WTC11 (cell line): ENCODE measurements around the gene C10orf71.

Source experiments
- CTCF ChIP-seq: fragments of 200-600 bp; IDR thresholded peaks from 2 replicates; pipeline ENCODE4 v1.8.0; 2022; ENCODE audit warnings: antibody characterized with exemption
- ESRRA ChIP-seq: sonication (generic); formaldehyde crosslinking; IDR thresholded peaks from 2 replicates; pipeline ENCODE4 v1.8.1; 2022; ENCODE audit warnings: mild to moderate bottlenecking, missing genetic modification reagents, borderline replicate concordance
- JUN ChIP-seq: sonication (generic); formaldehyde crosslinking; IDR thresholded peaks from 2 replicates; pipeline ENCODE4 v1.8.0; 2023; ENCODE audit warnings: mild to moderate bottlenecking, missing genetic modification reagents
- TEAD4 ChIP-seq: sonication (generic); formaldehyde crosslinking; IDR thresholded peaks from 2 replicates; pipeline ENCODE4 v1.8.0; 2022; ENCODE audit warnings: mild to moderate bottlenecking, missing genetic modification reagents
- ZBTB21 ChIP-seq: sonication (generic); formaldehyde crosslinking; IDR thresholded peaks from 2 replicates; pipeline ENCODE4 v1.8.1; 2023; ENCODE audit warnings: mild to moderate bottlenecking, missing genetic modification reagents, borderline replicate concordance
- TF ChIP-seq, protein P1 (sequence below): sonication (generic); formaldehyde crosslinking; IDR thresholded peaks from 2 replicates; pipeline ENCODE4 v1.8.1; 2022; ENCODE audit warnings: missing genetic modification reagents, borderline replicate concordance

GRCh38 chr10:49348593-49348992 lies 49.6 kb downstream of the C10orf71 start:
- TF ChIP-seq CTCF = no peak
- TF ChIP-seq TEAD4 (CRISPR knock-in tag) = no peak
- TF ChIP-seq, protein P1, sequence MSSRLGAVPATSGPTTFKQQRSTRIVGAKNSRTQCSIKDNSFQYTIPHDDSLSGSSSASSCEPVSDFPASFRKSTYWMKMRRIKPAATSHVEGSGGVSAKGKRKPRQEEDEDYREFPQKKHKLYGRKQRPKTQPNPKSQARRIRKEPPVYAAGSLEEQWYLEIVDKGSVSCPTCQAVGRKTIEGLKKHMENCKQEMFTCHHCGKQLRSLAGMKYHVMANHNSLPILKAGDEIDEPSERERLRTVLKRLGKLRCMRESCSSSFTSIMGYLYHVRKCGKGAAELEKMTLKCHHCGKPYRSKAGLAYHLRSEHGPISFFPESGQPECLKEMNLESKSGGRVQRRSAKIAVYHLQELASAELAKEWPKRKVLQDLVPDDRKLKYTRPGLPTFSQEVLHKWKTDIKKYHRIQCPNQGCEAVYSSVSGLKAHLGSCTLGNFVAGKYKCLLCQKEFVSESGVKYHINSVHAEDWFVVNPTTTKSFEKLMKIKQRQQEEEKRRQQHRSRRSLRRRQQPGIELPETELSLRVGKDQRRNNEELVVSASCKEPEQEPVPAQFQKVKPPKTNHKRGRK (CRISPR knock-in tag) = no peak
- TF ChIP-seq ZBTB21 = no peak
- no peak for TF ChIP-seq ESRRA (CRISPR knock-in tag)
- TF ChIP-seq JUN (CRISPR knock-in tag) = no peak
